Stimulated activated CD4-positive, alpha-beta T cell treated with anti-CD3 and anti-CD28 coated beads, Interleukin-12 subunit alpha, Interleukin-12 subunit beta, amount 100 ng/mL, for 48 hours (primary cell): ENCODE results near the gene PDGFRA.

Experiments
- DNase-seq, 3 donors: peaks; one replicate each; pipeline ENCODE4 v3.0.0-alpha.2; 2020; ENCODE audit warnings: low read depth in 2 of 3, low spot score in 1 of 3

PDGFRA gene

DNA sequence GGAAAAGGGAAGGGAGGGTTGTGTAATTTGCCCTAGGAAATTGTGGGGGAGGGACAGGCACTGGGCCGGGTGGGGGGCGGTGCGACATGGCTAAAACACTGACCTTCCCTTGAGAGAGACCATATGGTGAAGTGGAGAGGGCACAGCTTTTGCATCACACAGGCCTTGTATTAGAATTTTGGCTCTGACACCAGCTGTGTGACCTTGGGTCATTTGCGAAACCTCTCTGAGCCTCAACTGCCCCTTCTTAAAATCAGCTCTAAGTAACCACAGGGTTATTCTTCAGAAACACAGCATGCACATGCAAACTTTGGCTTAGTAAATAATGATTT lies 25.8 kb downstream of the PDGFRA start:
- DNase-seq = no peak

DNA sequence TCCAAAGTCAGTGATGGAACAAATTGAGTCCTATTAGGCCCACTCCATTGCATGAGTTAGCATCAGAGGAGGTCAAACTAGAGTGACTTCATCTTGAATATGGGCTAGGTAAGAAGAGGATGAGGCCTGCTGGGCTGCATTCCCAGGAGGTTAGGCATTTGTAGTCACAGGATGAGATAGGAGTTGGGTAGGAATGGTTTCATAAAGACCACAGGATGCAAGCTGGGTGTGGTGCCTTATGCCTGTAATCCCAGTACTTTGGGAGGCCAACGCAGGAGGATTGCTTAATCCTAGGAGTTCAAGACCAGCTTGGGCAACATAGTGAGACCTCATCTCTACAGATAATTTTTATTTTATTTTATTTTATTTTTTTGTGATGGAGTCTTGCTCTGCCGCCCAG lies 26.8 kb downstream of the PDGFRA start:
- DNase-seq = no peak

DNA sequence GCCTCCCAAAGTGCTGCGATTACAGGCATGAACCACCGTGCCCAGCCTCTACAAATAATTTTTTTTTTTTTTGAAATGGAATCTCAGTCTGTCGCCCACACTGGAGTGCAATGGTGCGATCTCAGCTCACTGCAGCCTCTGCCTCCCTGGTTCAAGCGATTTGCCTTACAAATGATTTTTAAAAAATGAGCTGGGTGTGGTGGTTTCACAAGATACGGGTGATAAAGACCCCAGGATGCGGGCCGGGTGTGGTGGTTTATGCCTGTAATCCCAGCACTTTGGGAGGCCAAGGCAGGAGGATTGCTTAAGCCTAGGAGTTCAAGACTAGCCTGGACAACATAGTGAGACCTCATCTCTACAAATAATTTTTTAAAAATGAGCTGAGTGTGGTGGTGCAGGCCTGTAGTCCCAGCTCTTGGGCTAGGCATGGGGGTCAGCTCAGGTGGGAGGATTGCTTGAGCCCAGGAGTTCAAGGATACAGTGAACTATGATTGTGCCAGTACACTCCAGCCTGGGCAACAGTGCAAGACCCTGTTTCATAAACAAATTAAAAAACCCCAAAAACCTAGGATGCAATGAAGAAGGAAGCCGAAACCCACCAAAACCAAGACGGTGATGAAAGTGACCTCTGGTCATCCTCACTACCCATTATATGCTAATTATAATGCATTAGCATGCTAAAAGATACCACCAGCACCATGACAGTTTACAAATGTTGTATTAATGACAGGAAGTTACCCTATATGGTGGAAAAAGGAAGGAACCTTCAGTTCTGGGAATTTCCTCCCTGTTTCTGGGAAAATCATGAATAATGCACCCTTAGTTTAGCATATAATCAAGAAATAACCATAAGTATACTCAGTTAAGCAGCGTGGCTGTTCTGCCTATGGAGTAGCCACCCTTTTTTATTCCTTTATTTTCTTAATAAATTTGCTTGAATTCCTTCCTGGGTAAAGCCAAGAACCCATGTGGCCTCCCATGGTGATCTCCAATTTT lies 27.7 kb downstream of the PDGFRA start:
- DNase-seq = no peak

DNA sequence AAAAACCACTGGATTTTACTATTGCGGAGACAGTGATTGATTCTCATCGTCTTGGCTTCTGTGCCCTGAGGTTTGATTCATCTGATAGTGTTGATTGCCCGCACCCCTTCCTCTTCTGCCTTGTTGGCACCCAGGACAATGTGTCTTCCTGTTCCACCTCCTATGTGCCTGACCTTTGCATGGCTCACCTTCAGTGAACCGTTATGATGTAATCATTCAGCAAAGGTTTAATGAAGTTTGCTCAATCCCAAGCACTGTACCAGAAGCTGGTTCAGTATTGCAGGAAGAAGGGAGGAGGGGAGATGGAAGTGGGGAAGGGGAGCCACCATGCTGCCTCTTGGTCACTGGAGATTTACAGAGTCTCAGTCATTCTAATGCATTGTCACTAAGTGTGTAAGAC lies 36.3 kb downstream of the PDGFRA start:
- no peak for DNase-seq

DNA sequence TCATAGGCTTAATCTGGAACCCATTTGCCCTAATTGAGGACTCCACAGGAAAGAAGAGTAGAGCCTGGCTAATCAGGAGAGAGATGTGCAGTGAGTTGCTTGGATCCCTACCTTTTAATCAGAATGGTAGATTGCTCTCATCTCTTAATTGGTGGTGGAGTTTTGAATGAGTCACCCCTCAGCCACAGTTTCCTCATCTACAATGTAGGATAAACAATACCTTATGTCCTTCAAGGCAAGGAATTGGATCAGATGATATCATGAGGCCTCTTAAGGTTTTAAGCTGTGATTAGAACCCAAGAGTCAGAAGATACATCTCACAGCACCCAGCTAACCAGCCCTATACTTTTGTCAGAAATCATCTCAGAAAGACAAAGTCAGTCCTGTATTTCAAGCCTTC lies 39.1 kb downstream of the PDGFRA start:
- DNase-seq = no peak

DNA sequence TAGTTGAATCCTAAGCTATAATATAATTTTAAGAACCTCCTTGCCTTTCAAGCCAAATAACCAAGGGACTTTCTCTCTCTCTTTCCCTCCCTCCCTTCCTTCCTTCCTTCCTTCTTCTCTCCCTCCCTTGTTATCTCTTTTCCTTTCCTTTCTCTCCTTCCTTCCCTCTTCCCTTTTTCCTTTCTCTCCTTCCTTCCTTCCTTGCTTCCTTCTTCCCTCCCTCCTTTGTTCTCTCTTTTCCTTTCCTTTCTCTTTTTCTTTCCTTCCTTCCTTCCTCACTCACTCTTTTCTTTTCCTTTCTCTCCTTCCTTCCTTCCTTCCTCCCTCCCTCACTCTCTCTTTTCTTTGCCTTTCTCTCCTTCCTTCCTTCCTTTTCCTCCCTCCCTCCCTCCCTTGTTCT lies 42.4 kb downstream of the PDGFRA start:
- DNase-seq = no peak

DNA sequence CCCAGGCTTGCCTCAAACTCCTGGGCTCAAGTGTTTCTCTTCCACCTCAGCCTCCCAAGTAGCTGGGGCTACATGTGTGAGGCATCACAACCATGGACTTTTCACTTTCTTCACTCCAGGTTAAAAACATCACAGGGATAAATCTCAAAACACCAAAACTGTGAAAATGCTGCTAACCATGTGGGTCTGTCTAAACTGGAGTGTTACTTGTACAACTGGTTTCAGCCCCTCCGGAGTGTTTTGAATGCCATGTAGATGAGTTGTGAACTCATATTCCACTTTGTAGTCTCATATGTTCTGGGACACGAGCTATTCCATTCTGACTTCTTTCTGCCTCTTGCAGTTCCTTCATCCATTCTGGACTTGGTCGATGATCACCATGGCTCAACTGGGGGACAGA lies 43.0 kb downstream of the PDGFRA start:
- DNase-seq = no peak

DNA sequence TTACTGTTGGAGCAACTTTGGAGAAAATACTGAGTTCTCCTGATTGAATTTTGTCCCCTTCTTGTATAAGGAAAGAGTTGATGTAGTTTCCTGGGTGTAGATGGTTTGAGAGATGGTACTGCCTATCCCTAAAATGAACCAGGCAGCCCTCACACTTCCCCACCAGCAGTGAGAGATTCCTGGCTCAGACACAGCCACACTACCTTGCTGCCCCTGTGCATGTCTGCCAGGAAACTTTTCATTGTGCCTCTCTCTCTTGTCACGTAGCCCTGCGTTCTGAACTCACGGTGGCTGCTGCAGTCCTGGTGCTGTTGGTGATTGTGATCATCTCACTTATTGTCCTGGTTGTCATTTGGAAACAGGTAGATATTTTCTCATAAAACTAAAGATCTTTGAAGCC lies 45.2 kb downstream of the PDGFRA start:
- DNase-seq = no peak

DNA sequence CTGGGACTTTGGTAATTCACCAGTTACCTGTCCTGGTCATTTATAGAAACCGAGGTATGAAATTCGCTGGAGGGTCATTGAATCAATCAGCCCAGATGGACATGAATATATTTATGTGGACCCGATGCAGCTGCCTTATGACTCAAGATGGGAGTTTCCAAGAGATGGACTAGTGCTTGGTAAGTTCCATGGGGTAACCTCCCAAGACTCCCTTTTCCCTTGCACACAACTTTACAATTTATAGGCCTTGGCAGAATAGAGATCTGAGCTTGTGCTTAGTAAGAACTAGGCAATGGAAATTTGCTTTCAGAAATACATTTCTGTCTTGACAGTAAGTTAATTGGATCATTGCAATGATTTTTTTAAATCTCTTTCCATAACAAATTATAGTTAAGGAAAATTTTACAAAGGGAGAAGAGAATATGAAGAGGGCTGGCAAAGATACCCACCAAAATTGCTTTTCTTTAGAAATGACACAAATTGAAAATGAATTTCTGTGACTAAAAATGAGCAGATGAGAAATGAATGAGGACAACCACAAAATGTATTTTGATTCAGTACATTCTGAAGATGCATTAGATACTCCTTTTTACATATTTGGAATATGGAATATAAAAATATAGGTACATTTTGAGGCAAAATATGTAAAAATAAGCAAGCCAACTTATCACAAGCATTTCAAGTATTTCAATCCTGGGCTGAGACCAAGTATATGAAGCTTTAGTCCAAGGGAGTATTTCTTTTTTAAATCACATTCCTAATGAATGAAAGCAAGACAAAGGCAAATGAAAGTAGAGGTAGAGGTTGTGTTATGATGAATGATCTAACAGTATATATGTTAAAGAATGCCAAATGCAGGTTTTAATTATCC lies 45.9 kb downstream of the PDGFRA start:
- DNase-seq = no peak

DNA sequence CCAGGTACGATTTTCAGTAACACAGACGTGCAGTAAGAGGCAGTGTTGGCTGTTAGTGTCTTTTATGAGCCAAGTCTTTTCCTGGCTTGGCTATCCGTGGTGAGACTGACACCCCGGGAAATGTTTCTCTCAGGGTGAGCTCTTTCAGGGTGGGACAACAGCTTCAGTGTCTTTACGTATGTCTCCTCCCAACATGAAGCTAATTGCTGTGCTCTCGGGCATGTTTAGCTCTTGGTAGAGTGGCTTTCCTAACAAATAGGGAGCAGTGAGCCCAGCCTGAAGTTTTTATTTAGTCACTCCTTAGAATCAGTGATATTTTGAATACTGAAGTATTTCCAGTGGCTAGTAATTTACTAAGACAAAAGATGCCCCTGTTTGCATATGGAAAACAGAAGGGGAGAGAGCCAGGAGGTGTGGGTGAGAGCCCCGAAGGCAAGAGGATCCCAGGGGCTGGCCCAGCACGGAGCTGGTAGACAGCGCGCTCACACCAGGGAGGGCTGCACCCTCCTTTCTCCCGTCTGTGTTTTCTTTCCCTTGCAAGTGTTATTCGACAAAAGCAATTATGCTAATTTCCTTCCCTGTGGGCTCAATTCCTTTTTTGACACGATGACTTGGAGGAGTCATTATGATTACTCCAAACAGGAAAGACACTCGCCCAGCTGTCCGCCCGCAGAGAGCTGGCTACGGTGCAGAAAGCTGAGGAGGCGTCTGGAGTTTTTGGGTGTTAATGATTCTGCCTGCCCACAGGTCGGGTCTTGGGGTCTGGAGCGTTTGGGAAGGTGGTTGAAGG lies 47.7 kb downstream of the PDGFRA start:
- no peak for DNase-seq

DNA sequence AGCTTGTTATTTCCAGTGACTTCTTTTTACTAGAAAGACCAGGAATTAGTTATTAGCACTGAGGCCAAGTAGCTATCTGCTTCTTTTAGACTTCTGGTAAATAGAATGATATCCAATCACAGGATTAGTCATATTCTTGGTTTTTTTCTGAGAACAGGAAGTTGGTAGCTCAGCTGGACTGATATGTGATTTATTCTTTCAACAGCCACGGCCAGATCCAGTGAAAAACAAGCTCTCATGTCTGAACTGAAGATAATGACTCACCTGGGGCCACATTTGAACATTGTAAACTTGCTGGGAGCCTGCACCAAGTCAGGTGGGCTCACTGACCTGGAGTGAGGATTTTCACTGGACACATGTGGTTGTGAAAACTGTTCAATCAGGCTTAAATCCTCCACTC lies 48.6 kb downstream of the PDGFRA start:
- no peak for DNase-seq

DNA sequence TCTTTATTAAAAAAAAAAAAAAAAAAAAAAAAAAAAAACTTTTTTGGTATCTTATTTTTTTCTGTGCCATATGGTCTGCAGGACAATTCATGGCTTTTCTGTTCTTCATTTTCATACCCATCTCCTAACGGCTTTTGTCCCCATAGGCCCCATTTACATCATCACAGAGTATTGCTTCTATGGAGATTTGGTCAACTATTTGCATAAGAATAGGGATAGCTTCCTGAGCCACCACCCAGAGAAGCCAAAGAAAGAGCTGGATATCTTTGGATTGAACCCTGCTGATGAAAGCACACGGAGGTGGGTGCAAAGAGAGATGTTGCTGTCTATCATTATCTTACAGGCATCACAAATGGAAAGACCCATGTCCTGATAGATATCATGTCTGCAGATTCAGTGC lies 49.1 kb downstream of the PDGFRA start:
- DNase-seq = no peak

DNA sequence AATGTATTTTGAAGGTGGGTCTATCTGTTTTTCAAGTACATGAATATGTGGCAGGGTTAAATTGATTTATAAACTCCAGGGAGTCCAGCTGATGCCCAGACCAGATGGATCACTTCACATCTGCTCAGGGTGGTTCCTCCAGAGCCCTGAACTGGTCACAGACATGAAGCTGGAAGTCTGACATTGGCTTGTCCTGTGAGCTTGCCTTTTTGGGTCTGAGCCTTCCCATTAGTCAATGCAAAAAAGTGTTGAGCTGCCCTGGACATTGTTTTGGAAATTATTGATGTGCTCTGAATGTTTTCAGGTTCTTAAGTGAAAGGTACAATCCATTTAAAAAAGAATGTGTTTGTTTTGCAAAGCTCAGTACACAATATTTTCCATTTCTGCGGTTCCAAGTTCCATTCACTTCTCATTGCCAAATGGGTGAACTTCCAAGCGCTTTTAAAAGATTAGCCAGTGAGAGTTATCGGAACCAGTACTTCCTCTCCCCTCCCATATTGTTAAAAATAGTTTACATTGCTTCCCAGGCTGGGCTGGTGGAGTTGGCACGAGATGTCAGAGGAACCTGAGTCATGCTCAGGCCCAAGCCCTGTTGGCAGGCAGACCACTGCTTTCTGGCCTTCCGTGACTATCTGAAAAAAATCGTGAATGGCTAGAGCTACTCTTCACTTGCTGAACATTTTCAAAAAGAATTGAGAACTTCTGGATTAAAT lies 52.1 kb downstream of the PDGFRA start:
- no peak for DNase-seq

DNA sequence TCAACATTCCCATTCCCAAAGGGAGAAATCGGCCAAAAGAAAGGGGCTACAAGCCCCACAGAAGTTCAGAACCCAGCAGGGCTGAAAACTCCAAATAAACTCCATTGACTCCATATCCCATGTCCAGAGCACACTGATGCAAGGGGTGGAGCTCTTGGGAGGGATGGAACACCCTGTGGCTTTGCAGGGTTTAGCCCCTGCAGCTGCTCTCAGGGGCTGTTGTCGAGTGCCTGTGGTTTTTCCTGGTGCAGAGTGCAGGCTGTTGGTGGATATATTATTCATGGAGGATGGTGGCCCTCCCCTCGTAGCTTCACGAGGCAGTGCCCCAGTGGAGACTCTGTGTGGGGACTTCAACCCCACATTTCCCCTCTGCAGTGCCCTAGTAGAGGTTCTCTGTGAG lies 53.7 kb downstream of the PDGFRA start:
- no peak for DNase-seq

DNA sequence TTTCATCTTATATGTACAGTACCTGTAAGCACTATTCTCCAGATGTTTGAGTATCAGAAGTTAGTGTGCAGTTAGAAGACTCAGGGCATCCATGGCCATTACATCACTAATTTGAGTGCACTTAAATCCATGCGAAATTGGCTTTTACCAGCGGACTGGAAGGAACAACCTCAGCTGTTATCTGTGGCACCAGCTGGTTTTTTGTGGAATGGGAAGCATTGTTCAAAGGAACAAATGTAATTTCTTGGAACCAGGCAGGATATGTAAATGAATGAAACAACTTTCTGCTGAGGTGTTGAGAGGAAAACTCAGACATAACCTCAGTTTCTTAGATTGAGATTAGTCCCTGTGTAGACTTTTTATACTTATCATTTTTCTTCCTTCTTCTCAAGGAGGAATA lies 60.2 kb downstream of the PDGFRA start:
- no peak for DNase-seq

DNA sequence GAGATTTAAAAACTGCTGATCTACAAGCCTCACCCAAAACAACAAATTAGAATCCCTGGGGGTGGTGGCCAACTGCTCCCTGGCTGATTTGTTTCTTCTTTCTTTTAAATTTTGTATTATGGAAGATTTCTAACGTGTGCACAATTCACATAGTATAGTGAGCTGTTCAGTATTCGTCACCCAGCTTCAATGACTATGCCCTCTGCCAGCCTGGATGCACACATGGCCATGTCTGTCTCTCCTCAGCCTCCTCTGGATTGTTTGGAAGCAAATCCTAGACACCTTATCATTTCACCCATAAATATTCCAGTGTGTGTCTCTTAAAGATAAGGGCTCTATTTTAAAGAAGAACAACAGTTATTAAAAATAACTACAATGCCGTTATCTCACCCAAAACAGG lies 61.9 kb downstream of the PDGFRA start:
- no peak for DNase-seq

DNA sequence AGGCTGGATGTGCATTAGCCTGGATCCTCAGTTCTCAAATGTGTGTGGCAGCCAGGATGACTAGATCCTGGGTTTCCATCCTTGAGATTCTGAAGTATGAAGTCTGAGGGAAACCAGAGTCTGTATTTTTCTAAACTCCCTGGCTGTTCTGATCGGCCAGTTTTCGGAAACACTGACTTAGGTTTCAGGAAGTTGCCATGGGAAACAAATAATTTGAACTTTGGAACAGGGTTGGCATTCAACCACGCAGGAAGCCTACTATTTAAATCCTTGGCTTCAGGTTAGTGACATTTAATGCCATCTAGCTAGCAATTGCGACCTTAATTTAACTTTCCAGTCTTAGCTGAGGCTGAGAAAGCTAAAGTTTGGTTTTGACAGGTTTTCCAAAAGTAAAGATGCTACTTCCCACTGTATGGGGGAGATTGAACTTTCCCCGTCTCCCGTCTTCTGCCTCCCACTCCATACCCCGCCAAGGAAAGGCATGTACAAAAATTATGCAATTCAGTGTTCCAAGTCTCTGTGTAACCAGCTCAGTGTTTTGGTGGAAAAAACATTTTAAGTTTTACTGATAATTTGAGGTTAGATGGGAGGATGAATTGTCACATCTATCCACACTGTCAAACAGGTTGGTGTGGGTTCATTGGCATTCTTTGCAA lies 67.6 kb downstream of the PDGFRA start:
- no peak for DNase-seq

DNA sequence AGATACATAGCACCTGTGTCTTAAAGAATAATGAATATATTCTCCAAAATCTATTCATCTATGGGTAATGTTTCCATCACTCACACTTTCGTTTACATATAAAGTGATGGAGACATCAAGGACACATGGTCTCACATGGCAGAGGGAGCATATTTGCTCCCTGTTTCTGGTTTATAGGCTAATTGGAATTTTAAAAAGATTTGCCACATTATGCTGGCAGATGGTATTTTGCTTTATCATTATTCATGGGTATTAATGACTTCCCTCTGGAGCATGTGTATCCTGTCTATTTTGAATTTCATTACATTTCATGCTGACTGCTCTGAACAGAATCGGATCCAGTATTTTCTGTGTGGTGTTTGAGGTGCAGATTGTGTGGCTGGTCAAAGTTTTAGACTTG lies 79.0 kb downstream of the PDGFRA start:
- no peak for DNase-seq

DNA sequence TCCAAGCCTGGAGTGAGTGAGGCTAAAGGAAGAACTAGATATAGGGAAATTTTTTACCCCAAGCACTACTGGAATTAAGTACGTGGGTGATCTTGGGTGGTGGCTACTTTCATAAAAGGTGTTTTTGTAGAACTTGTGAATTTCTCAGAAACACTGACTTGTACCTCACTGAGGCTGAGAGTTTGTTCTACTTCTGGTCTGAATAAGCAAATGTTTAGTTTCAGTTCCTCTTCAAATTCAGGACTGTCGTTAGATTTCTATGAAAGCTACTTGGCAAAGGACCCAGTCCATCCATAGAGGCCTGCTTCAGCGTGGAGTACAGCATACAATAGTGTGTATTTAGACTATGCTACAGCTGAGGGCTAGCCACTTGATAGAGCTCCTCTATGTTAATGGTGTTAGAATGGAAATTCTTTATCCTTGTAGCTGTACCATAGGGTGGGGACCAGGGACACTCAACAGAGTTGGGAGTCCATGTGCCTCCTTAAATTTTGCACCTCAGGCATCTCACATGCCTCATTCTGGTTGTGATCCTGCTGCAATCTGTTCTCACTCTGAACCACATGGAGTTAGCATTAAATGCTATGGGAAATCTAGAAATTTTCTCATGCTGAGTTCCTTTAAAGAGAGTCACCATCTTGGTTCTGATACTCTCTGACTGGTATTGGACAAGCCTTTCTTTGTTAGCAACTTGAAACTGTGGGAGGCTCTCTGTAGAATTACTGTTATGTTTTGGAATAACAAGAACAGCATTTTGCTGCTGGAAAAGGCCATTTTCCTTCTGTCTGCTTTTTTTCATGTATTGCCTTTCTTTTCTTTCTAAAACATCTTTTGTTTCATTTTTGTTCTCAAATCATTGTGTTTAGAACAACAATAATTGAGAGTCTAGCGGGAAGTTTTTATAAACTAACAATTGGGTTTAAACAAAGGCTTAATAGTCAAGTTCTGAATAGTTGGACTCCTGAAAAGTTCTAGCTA lies 86.8 kb downstream of the PDGFRA start:
- DNase-seq = no peak
